Peyer's patch (tissue), 4 donors: ENCODE data around the gene THSD8. TPM values are rescaled to one million over a fixed set of nuclear protein-coding genes. Genes with fewer than 3 reads are reported as not detected.

Source experiments
- DNase-seq, 3 donors: peaks; one replicate each; pipeline ENCODE4 v3.0.0-alpha.2; 2017 to 2019
- H3K27ac ChIP-seq, 4 donors: fragments of 200-600 bp; sonication (generic); one replicate each; pipeline ENCODE4 v1.5.1; 2016 to 2019
- H3K27me3 ChIP-seq, 2 donors: fragments of 200-600 bp; sonication (generic); one replicate each; pipeline ENCODE4 v1.5.1; 2019
- H3K36me3 ChIP-seq, 3 donors: fragments of 200-600 bp; sonication (generic); one replicate each; pipeline ENCODE4 v1.5.1; 2016 to 2019
- H3K4me1 ChIP-seq, 4 donors: fragments of 200-600 bp; sonication (generic); one replicate each; pipeline ENCODE4 v1.5.1; 2016 to 2019
- H3K4me3 ChIP-seq, 4 donors: fragments of 200-600 bp; sonication (generic); 1 replicate in 3 of 4; 2 replicates in 1 of 4; pipeline ENCODE4 v1.5.1; 2016 to 2019; ENCODE audit warnings: mild to moderate bottlenecking in 1 of 4
- H3K9me3 ChIP-seq, 4 donors: fragments of 200-600 bp; sonication (generic); one replicate each; pipeline ENCODE4 v1.5.1; 2016 to 2019; ENCODE audit warnings: mild to moderate bottlenecking in 1 of 4
- CTCF ChIP-seq, 6 experiments: fragments of 450-650 bp in 4 of 6; fragments of 200-600 bp in 2 of 6; sonication (generic) in 1 of 6; IDR thresholded peaks; one replicate each; pipeline ENCODE4 v1.5.1; 2017 to 2019; ENCODE audit warnings: antibody characterized with exemption in 6 of 6, mild to moderate bottlenecking in 3 of 6, moderate library complexity in 1 of 6
- POLR2A ChIP-seq, 2 donors: fragments of 450-650 bp; IDR thresholded peaks; one replicate each; pipeline ENCODE4 v1.5.1; 2017; ENCODE audit warnings: antibody characterized with exemption in 2 of 2, mild to moderate bottlenecking in 2 of 2, moderate library complexity in 2 of 2
- total RNA-seq, 4 donors: library from RNA; depleted of rRNA; stranded (reverse); fragments of >200 nt; gene quantifications; one replicate each; pipeline ENCODE4 v1.1.0, GENCODE V29; 2016

Gene THSD8
- total RNA-seq, result not detected

- peak within 1 kb of the TSS; percentile 69 to 86 (median 80) for H3K4me3 ChIP-seq
- TF ChIP-seq POLR2A (IDR thresholded peaks at IDR 0.05) (peak; percentile 96), CTCF (IDR thresholded peaks at IDR 0.05) (peak in 3 of 6 experiments; percentile 10 to 26 (median 15))
- H3K36me3 ChIP-seq, result peaks cover 0 to 21% (median 0%) of the 10 kb centered on the region in 3 donors
- no peaks in the 10 kb centered on the region for H3K27me3 ChIP-seq
- H3K4me1 ChIP-seq, result peaks cover 0 to 19% (median 11%) of the 10 kb centered on the region in 4 donors
- peak within 1 kb of the TSS; percentile 64 to 78 (median 74) for H3K27ac ChIP-seq
- peak; percentile 69 to 91 (median 91) for DNase-seq
- no peaks in the 10 kb centered on the region for H3K9me3 ChIP-seq
These were observed at the start of gene THSD8, which contains the start of gene PRDX2 for GRCh38 chr19:12801466-12802266. TSS of gene THSD8 (plus strand) at chr19:12802069. CDS start at chr19:12802072, 3 bp downstream. TSS of gene PRDX2 (minus strand) at chr19:12801800. CDS start at chr19:12801261, 539 bp downstream.

DNA sequence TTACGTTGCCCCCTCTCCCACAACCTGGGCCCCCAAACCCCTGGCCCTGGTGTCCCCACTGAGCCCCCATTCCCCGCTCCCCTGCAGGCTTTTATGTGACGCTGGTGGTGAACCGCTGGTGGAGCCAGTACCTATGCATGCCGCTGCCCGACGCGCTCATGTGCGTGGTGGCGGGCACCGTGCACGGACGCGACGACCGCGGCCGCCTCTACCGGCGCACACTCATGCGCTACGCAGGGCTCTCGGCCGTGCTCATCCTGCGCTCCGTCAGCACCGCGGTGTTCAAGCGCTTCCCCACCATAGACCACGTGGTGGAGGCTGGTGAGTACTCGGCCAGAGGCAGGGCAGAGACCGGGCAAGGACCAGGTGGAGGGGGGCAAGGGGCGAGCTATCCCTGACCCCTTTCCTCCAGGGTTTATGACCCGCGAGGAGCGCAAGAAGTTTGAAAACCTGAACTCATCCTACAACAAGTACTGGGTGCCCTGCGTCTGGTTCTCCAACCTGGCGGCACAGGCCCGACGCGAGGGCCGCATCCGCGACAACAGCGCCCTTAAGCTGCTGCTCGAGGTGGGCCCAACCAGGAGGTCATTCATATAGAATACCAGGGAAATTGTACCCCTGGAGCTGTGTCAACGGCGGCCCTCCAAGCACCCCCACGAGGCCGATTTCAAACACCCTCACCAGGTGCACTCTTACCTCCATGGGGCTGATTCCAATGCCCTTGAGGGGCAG, 47.2 kb upstream of the THSD8 start:
- no peaks in the 10 kb centered on the region for H3K27me3 ChIP-seq

GRCh38 chr19:12756150-12756883, 45.6 kb upstream of the THSD8 start:
- H3K27me3 ChIP-seq, result no peaks in the 10 kb centered on the region
- H3K4me1 ChIP-seq, result peaks cover 0 to 11% (median 4%) of the 10 kb centered on the region in 4 donors
- H3K4me3 ChIP-seq, result no peak overlapping the region
- no peak for DNase-seq
- TF ChIP-seq CTCF (IDR thresholded peaks at IDR 0.05) (no peak), POLR2A (IDR thresholded peaks at IDR 0.05) (no peak)
- H3K36me3 ChIP-seq, result no peaks in the 10 kb centered on the region
- H3K9me3 ChIP-seq, result no peaks in the 10 kb centered on the region
- no peak overlapping the region for H3K27ac ChIP-seq

More for the DNA sequence above, 47.2 kb upstream of the THSD8 start:
- no peak for DNase-seq
- H3K36me3 ChIP-seq, result no peaks in the 10 kb centered on the region
- no peak overlapping the region for H3K4me3 ChIP-seq
- no peaks in the 10 kb centered on the region for H3K9me3 ChIP-seq
- H3K27ac ChIP-seq, result no peak overlapping the region
- TF ChIP-seq POLR2A (IDR thresholded peaks at IDR 0.05), result no peak
- TF ChIP-seq CTCF (IDR thresholded peaks at IDR 0.05), result no peak
- H3K4me1 ChIP-seq, result peaks cover 0 to 22% (median 4%) of the 10 kb centered on the region in 4 donors

DNA sequence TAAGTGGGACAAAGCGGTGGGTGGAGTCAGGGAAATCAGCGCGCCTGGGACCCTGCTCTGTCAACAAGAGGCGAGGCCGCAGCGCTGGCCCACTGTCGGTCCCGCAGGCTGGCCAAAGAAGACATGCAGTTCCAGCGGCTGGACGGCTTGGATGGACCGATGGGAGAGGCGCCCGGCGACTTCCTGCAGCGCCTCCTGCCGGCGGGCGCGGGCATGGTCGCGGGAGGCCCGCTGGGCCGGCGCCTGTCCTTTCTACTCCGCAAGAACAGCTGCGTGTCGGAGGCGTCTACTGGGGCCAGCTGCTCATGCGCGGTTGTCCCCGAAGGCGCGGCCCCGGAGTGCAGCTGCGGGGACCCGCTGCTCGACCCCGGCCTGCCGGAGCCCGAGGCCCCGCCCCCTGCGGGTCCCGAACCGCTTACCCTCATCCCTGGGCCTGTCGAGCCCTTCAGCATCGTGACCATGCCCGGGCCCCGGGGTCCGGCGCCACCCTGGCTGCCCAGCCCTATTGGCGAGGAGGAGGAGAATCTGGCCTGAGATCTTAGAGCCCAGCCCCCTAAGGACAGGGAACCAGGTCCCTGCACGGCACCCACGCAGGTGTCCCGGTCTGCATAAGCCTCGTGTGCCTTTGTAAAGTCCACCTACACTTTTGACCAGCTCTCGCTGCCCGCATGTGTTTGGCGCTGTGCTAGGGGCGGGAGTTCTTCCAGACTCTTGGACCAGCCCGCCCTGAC, 44.2 kb upstream of the THSD8 start:
- peak; percentile 41 to 84 (median 82) for DNase-seq
- TF ChIP-seq CTCF (IDR thresholded peaks at IDR 0.05), result peak; percentile 74 to 93 (median 91)
- peak in 1 of 2 donors; percentile 12 for TF ChIP-seq POLR2A (IDR thresholded peaks at IDR 0.05)
- peak overlapping the region in 3 of 4 donors; percentile 39 to 41 (median 39) for H3K4me3 ChIP-seq
- H3K36me3 ChIP-seq, result peaks cover 0 to 2% (median 0%) of the 10 kb centered on the region in 3 donors
- H3K4me1 ChIP-seq, result peaks cover 0 to 11% (median 4%) of the 10 kb centered on the region in 4 donors
- peak overlapping the region in 2 of 4 donors; percentile 11 to 30 for H3K27ac ChIP-seq
- no peaks in the 10 kb centered on the region for H3K9me3 ChIP-seq
- H3K27me3 ChIP-seq, result no peaks in the 10 kb centered on the region
